Measurements from ENCODE around the gene PSAPL1.

PSAPL1 gene

DNA sequence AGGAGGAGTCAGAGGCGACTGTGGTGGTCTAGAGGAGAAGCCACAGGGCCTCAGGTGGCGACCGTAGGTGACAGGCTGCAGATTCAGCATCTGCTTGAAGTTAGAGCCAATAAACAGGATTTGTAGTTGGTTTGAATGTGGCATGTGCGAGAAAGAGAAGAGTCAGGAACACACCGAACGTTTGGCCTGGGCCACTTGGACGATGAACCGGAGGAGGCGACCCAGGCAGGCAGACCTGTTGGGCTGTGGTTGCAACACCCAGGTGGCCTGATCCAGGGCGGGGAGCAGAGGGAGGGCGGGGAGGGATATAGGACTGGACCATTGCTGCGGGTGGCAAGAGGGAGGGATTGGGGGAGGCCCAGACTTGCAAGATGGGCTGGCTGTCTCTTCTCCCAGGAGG is 10.0 kb upstream of the PSAPL1 start:
- Histone ChIP-seq H3K79me1 (replicated peaks; ENCODE audit: low read length, poor library complexity, severe bottlenecking) (no peaks in the 10 kb centered on the region), H2BK5ac (ENCODE audit: low read depth, low read length, poor library complexity, severe bottlenecking) (no peak overlapping the region), H3K27ac (ENCODE audit: low read length, poor library complexity, severe bottlenecking) (no peak overlapping the region), H3K4me3 (ENCODE audit: insufficient read depth in 1 of 2, low read depth in 1 of 2, low read length in 2 of 2) (no peak overlapping the region), H4K91ac (ENCODE audit: low read length) (no peak overlapping the region), H3K9ac (ENCODE audit: low read length) (no peak overlapping the region), H2AK5ac (ENCODE audit: low read length, severe bottlenecking) (no peak overlapping the region), H2BK15ac (ENCODE audit: low read depth, poor library complexity, severe bottlenecking) (no peak overlapping the region), H3K4me2 (ENCODE audit: low read length, poor library complexity, severe bottlenecking) (no peak overlapping the region), H3K9me3 (ENCODE audit: control insufficient read depth, low read length) (peaks cover 1% of the 10 kb centered on the region), H3K27me3 (ENCODE audit: control insufficient read depth in 1 of 2, insufficient read depth in 1 of 2, low read length in 2 of 2) (peaks cover 49 to 52% of the 10 kb centered on the region in 2 experiments), H2AFZ (ENCODE audit: low read depth, low read length) (no peak overlapping the region), H2BK120ac (ENCODE audit: low read depth, low read length) (no peak overlapping the region), H2BK12ac (ENCODE audit: low read length in 2 of 2) (no peak overlapping the region), H3K18ac (ENCODE audit: low read depth in 1 of 2, low read length in 2 of 2) (no peak overlapping the region), H3K4ac (ENCODE audit: low read depth in 1 of 2, low read length in 2 of 2) (no peak overlapping the region), H3K36me3 (ENCODE audit: control insufficient read depth in 1 of 2, insufficient read depth in 2 of 2, low read depth in 1 of 2, low read length in 2 of 2) (no peaks in the 10 kb centered on the region), H3K4me1 (ENCODE audit: control insufficient read depth, insufficient read depth, low read depth, low read length) (no peaks in the 10 kb centered on the region), H3K14ac (ENCODE audit: low read length in 2 of 2) (peak overlapping the region in 1 of 2 experiments; percentile 42), H4K8ac (ENCODE audit: low read length) (no peak overlapping the region), H3K23ac (ENCODE audit: low read length in 2 of 2) (no peak overlapping the region)
- DNase-seq, result no peak
- 84% methylated on average over 12 of the region's 12 CpGs for WGBS

GRCh38 chr4:7444314-7444713 is 9.6 kb upstream of the PSAPL1 start:
- Histone ChIP-seq H2AFZ (ENCODE audit: low read depth, low read length) (no peak overlapping the region), H4K8ac (ENCODE audit: low read length) (no peak overlapping the region), H3K4me1 (ENCODE audit: control insufficient read depth, insufficient read depth, low read depth, low read length) (no peaks in the 10 kb centered on the region), H2BK5ac (ENCODE audit: low read depth, low read length, poor library complexity, severe bottlenecking) (no peak overlapping the region), H3K27ac (ENCODE audit: low read length, poor library complexity, severe bottlenecking) (no peak overlapping the region), H3K4me3 (ENCODE audit: insufficient read depth in 1 of 2, low read depth in 1 of 2, low read length in 2 of 2) (no peak overlapping the region), H3K23ac (ENCODE audit: low read length in 2 of 2) (no peak overlapping the region), H2BK120ac (ENCODE audit: low read depth, low read length) (no peak overlapping the region), H4K91ac (ENCODE audit: low read length) (no peak overlapping the region), H3K14ac (ENCODE audit: low read length in 2 of 2) (no peak overlapping the region), H3K4ac (ENCODE audit: low read depth in 1 of 2, low read length in 2 of 2) (no peak overlapping the region), H3K27me3 (ENCODE audit: control insufficient read depth in 1 of 2, insufficient read depth in 1 of 2, low read length in 2 of 2) (peaks cover 49 to 56% of the 10 kb centered on the region in 2 experiments), H3K18ac (ENCODE audit: low read depth in 1 of 2, low read length in 2 of 2) (no peak overlapping the region), H3K36me3 (ENCODE audit: control insufficient read depth in 1 of 2, insufficient read depth in 2 of 2, low read depth in 1 of 2, low read length in 2 of 2) (no peaks in the 10 kb centered on the region), H3K9me3 (ENCODE audit: control insufficient read depth, low read length) (peaks cover 6% of the 10 kb centered on the region), H3K79me1 (replicated peaks; ENCODE audit: low read length, poor library complexity, severe bottlenecking) (no peaks in the 10 kb centered on the region), H2AK5ac (ENCODE audit: low read length, severe bottlenecking) (no peak overlapping the region), H3K4me2 (ENCODE audit: low read length, poor library complexity, severe bottlenecking) (no peak overlapping the region), H2BK15ac (ENCODE audit: low read depth, poor library complexity, severe bottlenecking) (no peak overlapping the region), H2BK12ac (ENCODE audit: low read length in 2 of 2) (no peak overlapping the region), H3K9ac (ENCODE audit: low read length) (no peak overlapping the region)
- no peak for DNase-seq
- WGBS, result 87% methylated on average over 3 of the region's 3 CpGs

DNA sequence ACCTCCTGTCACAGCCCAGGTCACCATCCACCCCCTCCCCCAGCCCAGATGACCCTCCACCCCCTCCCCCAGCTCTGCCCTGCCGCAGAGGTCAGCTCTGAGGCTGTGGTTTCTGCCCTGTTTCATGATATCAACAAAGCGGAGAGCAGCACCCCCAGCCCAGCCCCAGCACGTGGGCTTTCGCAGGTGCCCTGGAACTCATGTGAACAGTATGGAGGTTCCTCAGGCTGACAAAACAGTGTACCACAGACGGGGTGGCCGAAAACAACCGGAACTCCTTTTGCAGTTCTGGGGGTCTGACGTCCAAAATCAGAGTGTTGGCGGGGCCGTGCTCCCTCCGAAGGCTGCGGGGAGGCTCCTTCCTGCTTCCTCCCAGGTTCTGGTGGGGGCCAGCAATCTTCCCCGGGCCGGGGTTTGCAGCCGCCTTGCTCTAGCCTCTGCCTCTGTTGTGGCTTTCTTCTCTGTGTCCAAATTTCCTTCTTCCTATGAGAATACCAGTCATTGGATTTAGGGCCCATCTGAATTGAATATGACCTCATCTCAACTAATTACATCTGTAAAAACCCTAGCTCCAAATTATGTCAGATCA is 7.9 kb upstream of the PSAPL1 start:
- Histone ChIP-seq H4K91ac (ENCODE audit: low read length) (no peak overlapping the region), H3K27ac (ENCODE audit: low read length, poor library complexity, severe bottlenecking) (no peak overlapping the region), H3K79me1 (replicated peaks; ENCODE audit: low read length, poor library complexity, severe bottlenecking) (no peaks in the 10 kb centered on the region), H2BK5ac (ENCODE audit: low read depth, low read length, poor library complexity, severe bottlenecking) (no peak overlapping the region), H3K27me3 (ENCODE audit: control insufficient read depth in 1 of 2, insufficient read depth in 1 of 2, low read length in 2 of 2) (peaks cover 46 to 56% of the 10 kb centered on the region in 2 experiments), H3K4me2 (ENCODE audit: low read length, poor library complexity, severe bottlenecking) (no peak overlapping the region), H3K14ac (ENCODE audit: low read length in 2 of 2) (no peak overlapping the region), H3K23ac (ENCODE audit: low read length in 2 of 2) (no peak overlapping the region), H3K4ac (ENCODE audit: low read depth in 1 of 2, low read length in 2 of 2) (no peak overlapping the region), H4K8ac (ENCODE audit: low read length) (no peak overlapping the region), H3K9me3 (ENCODE audit: control insufficient read depth, low read length) (peaks cover 12% of the 10 kb centered on the region), H2BK120ac (ENCODE audit: low read depth, low read length) (no peak overlapping the region), H2AK5ac (ENCODE audit: low read length, severe bottlenecking) (no peak overlapping the region), H2BK15ac (ENCODE audit: low read depth, poor library complexity, severe bottlenecking) (no peak overlapping the region), H3K9ac (ENCODE audit: low read length) (no peak overlapping the region), H3K4me3 (ENCODE audit: insufficient read depth in 1 of 2, low read depth in 1 of 2, low read length in 2 of 2) (no peak overlapping the region), H2BK12ac (ENCODE audit: low read length in 2 of 2) (no peak overlapping the region), H2AFZ (ENCODE audit: low read depth, low read length) (no peak overlapping the region), H3K4me1 (ENCODE audit: control insufficient read depth, insufficient read depth, low read depth, low read length) (no peaks in the 10 kb centered on the region), H3K36me3 (ENCODE audit: control insufficient read depth in 1 of 2, insufficient read depth in 2 of 2, low read depth in 1 of 2, low read length in 2 of 2) (no peaks in the 10 kb centered on the region), H3K18ac (ENCODE audit: low read depth in 1 of 2, low read length in 2 of 2) (no peak overlapping the region)
- WGBS, result 82% methylated on average over 15 of the region's 15 CpGs
- no peak for DNase-seq

GRCh38 chr4:7441201-7441600 is 6.5 kb upstream of the PSAPL1 start:
- Histone ChIP-seq H3K27ac (ENCODE audit: low read length, poor library complexity, severe bottlenecking) (no peak overlapping the region), H3K18ac (ENCODE audit: low read depth in 1 of 2, low read length in 2 of 2) (no peak overlapping the region), H2BK12ac (ENCODE audit: low read length in 2 of 2) (no peak overlapping the region), H3K4me1 (ENCODE audit: control insufficient read depth, insufficient read depth, low read depth, low read length) (no peaks in the 10 kb centered on the region), H4K8ac (ENCODE audit: low read length) (no peak overlapping the region), H3K4me3 (ENCODE audit: insufficient read depth in 1 of 2, low read depth in 1 of 2, low read length in 2 of 2) (peak overlapping the region in 1 of 2 experiments; percentile 32), H3K23ac (ENCODE audit: low read length in 2 of 2) (no peak overlapping the region), H2BK15ac (ENCODE audit: low read depth, poor library complexity, severe bottlenecking) (no peak overlapping the region), H2AK5ac (ENCODE audit: low read length, severe bottlenecking) (no peak overlapping the region), H4K91ac (ENCODE audit: low read length) (peak overlapping the region; percentile 71), H2BK5ac (ENCODE audit: low read depth, low read length, poor library complexity, severe bottlenecking) (no peak overlapping the region), H3K4me2 (ENCODE audit: low read length, poor library complexity, severe bottlenecking) (no peak overlapping the region), H3K14ac (ENCODE audit: low read length in 2 of 2) (no peak overlapping the region), H2AFZ (ENCODE audit: low read depth, low read length) (no peak overlapping the region), H3K27me3 (ENCODE audit: control insufficient read depth in 1 of 2, insufficient read depth in 1 of 2, low read length in 2 of 2) (peaks cover 38 to 47% of the 10 kb centered on the region in 2 experiments), H3K9ac (ENCODE audit: low read length) (no peak overlapping the region), H2BK120ac (ENCODE audit: low read depth, low read length) (no peak overlapping the region), H3K4ac (ENCODE audit: low read depth in 1 of 2, low read length in 2 of 2) (no peak overlapping the region), H3K36me3 (ENCODE audit: control insufficient read depth in 1 of 2, insufficient read depth in 2 of 2, low read depth in 1 of 2, low read length in 2 of 2) (no peaks in the 10 kb centered on the region), H3K79me1 (replicated peaks; ENCODE audit: low read length, poor library complexity, severe bottlenecking) (no peaks in the 10 kb centered on the region), H3K9me3 (ENCODE audit: control insufficient read depth, low read length) (peaks cover 12% of the 10 kb centered on the region)
- WGBS, result 85% methylated on average over 3 of the region's 7 CpGs
- DNase-seq, result no peak

Measured in mesenchymal stem cell (in vitro differentiated cells and primary cell).